Urinary bladder (tissue), 4 donors: Measurements from ENCODE around the gene THOC3. TPM values are rescaled to one million over a fixed set of nuclear protein-coding genes. Genes with fewer than 3 reads are reported as not detected.
"Not testable (repeated sequence)": the region's sequence is repeated elsewhere in the genome, so short reads cannot be mapped to it uniquely, and the experiment has no call there.

Source experiments
- DNase-seq: peaks from one replicate; pipeline ENCODE4 v3.0.0-alpha.2; 2015; ENCODE audit errors: extremely low spot score
- H3K27ac ChIP-seq: one replicate; pipeline ENCODE4 v1.5.1; 2013; ENCODE audit warnings: low read depth, mild to moderate bottlenecking, moderate library complexity
- H3K36me3 ChIP-seq: one replicate; pipeline ENCODE4 v1.6.1; 2013; ENCODE audit warnings: mild to moderate bottlenecking, moderate library complexity; ENCODE audit not compliant: insufficient read depth
- H3K4me1 ChIP-seq: one replicate; pipeline ENCODE4 v1.6.1; 2013; ENCODE audit warnings: mild to moderate bottlenecking, moderate library complexity; ENCODE audit not compliant: insufficient read depth
- H3K4me3 ChIP-seq: one replicate; pipeline ENCODE4 v1.5.1; 2013; ENCODE audit warnings: low read depth, low read length
- WGBS: extraction: QIAGEN DNeasy Blood & Tissue Kit; methylation state at CpG from one replicate; pipeline ENCODE4 v1.1.7; 2013; 5-methylcytosine and 5-hydroxymethylcytosine counted together
- polyA plus RNA-seq: library from polyadenylated mRNA; stranded (reverse); fragments of 200-250 nt; gene quantifications from one replicate; pipeline ENCODE4 v1.2.3, GENCODE V29; 2013
- total RNA-seq: library from RNA; depleted of rRNA; stranded (reverse); fragments of >200 nt; gene quantifications from one replicate; pipeline ENCODE4 v1.2.3, GENCODE V29; 2014
- donor health status: healthy with polysubstance abuse.
- donor health status: healthy.

Gene THOC3
- total RNA-seq (28.3 TPM), polyA plus RNA-seq (34.3 TPM)

DNA sequence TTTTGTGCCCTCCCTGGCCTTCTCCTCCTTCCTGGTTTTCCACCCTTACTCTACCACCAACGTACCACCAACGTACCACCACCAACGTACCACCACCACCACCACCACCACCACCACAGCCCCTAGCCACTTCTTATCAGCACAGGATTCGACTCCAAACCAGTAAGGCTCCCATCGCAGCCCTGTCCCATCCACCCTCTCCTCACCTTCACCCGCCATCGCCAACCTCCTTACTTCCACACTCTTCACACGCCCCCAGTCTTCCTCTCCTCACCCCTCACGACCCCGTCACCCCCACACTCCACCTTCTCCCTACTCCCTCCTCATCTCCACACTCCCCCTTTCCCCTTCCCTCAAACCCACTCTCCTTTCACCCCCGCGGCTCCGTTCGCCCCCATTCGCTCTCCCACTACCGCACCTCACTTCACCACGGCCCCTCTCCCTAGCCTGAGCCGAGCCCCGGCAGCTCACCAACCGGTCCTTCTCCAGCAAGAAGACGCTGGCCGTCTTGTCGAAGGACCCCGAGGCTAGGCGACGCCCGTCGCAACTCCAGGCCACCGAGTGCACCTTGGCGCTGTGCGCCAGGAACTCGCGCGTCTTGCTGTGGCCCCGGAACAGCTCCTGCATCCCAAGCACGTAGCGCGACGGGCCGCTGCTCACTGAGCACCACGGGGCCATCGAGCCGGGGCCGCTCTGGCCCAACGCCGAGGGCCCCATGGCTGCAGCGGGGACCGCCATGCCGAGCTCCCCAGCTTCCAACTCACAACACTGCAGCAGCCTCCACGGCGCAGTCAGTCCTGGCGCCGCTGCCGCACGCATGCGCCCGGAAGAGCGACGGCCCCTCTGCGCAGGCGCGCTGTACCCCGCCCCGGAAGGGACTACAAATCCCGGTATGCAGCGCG is at the start of gene THOC3:
Gene THOC3 (minus strand): TSS at position 845 of the 902 bp plus-strand sequence. CDS start 107 bp downstream, at position 738.
- H3K27ac ChIP-seq, H3K4me1 ChIP-seq, H3K36me3 ChIP-seq: not testable (repeated sequence)
- DNase-seq = peak; percentile 21
- under 1% methylated on average over 54 of the region's 67 CpGs for WGBS
- H3K4me3 ChIP-seq = peak within 1 kb of the TSS; percentile 67

DNA sequence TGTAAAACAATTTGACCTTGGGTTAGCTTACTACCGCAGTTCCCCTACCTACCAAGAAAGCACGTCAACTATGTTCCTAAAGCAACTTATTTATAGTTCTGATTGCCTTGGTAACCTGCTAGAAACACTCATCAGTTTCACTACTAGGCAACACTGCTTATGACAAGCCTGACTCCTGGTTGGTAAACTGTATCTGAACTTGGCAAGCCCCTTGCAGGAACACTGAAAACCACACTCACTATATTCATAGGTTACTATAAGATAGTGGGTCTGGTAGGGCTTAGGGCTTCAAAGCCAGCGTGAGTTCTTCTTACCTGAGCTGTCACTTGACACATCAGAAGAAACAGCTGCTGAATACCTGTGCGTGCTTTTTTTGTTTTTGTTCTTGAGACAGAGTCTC is 49.2 kb upstream of the THOC3 start:
- no CpG with 5 or more reads among the region's 4 CpGs for WGBS
- H3K4me1 ChIP-seq, H3K36me3 ChIP-seq, H3K4me3 ChIP-seq, DNase-seq, H3K27ac ChIP-seq: not testable (repeated sequence)

DNA sequence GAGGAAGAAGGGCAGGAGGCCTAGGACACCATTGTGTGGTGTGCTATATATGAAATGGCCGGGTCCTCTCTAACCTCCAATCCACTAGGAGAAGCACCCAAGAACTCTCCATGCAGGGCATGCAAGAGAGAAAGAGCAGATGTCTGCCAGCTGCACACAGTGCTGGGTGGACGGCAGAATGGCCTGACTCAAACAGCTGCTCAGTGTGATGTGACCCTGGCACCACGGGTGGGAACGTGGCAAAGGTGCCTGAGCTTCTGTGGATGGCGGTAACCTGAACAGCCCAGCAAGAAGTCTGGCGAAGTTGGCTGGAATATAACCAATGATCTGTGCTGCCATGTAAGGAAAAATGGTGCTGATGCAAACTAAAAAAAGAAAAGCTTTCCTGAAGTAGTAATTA is 46.2 kb upstream of the THOC3 start:
- H3K4me3 ChIP-seq, DNase-seq, H3K27ac ChIP-seq, H3K4me1 ChIP-seq, H3K36me3 ChIP-seq: not testable (repeated sequence)
- 76% methylated on average over 5 of the region's 6 CpGs for WGBS

- H3K27ac ChIP-seq, H3K4me1 ChIP-seq, H3K36me3 ChIP-seq, DNase-seq, H3K4me3 ChIP-seq: not testable (repeated sequence)
- WGBS = 50% methylated on average over 4 of the region's 4 CpGs
These were observed 43.0 kb upstream of the THOC3 start for GRCh38 chr5:176011088-176011487.

DNA sequence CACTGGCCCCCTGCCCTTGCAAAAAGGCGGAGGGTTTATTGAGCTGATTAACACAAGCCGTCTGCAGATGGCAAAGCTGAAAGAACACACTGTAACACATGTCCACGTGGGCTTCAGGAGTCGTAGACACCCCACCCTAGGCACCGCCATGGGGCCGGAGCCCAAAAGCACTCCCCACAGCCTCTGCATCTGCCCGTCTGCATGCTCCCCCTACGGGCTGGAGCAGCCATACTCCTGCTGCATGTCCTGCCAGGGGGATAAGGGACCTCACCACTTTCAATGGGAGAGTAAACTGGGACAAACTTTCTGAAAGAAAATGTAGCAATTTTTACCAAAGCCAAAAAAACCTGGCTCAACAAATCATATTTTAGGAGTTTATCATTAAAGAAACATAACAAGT is 42.1 kb upstream of the THOC3 start:
- WGBS = 75% methylated on average over 7 of the region's 8 CpGs
- DNase-seq, H3K4me1 ChIP-seq, H3K4me3 ChIP-seq, H3K36me3 ChIP-seq, H3K27ac ChIP-seq: not testable (repeated sequence)

- H3K36me3 ChIP-seq, H3K4me1 ChIP-seq, H3K27ac ChIP-seq, H3K4me3 ChIP-seq, DNase-seq: not testable (repeated sequence)
- 66% methylated on average over 2 of the region's 4 CpGs for WGBS
These were observed 39.1 kb upstream of the THOC3 start for GRCh38 chr5:176007220-176007619.

DNA sequence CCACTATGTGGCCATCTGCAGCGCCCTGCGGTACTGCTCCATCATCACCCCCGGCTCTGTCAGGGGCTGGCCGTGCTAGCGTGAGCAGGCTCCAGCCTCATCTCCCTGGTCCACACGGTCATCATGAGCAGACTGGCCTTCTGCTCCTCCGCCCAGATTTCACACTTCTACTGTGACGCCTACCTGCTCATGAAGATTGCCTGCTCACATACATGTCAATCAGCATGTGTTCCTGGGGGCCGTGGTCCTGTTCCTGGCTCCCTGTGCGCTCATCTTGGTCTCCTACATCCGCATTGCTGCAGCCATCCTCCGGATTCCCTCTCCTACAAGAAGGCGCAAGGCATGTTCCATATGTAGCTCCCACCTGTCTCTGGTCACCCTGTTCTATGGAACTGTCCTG is 38.7 kb upstream of the THOC3 start:
- not testable (repeated sequence) for H3K27ac ChIP-seq, DNase-seq, H3K36me3 ChIP-seq, H3K4me1 ChIP-seq, H3K4me3 ChIP-seq
- WGBS = 92% methylated on average over 13 of the region's 13 CpGs

- H3K27ac ChIP-seq, H3K4me3 ChIP-seq, DNase-seq, H3K36me3 ChIP-seq, H3K4me1 ChIP-seq: not testable (repeated sequence)
- 29% methylated on average over 3 of the region's 6 CpGs for WGBS
These were observed 29.9 kb upstream of the THOC3 start for GRCh38 chr5:175997979-175998378.

- not testable (repeated sequence) for DNase-seq
- 96% methylated on average over 1 of the region's 4 CpGs for WGBS
These were observed 29.4 kb upstream of the THOC3 start for GRCh38 chr5:175997495-175997894.

DNA sequence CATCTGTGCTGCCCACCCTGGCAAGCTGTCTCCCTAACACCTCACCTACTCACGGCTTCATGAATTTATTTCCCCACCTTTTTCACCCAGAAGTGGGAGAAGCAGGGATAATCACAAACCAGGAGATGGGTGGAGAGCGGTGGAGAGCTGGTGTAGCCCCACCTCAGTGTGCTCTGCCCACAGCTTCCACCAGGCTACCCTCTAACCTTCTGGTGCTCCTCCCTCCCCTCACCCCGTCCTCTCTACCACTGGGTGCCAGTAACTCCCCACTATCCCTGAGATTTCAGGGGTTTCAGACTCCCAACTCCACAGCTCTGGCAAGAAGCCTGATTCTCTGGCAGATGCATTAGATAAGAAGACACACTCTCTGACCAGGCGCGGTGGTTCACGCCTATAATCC is 28.7 kb upstream of the THOC3 start:
- not testable (repeated sequence) for DNase-seq, H3K4me1 ChIP-seq, H3K27ac ChIP-seq, H3K4me3 ChIP-seq, H3K36me3 ChIP-seq
- WGBS = no CpG with 5 or more reads among the region's 6 CpGs

More at GRCh38 chr5:175997495-175997894, 29.4 kb upstream of the THOC3 start:
- H3K36me3 ChIP-seq, H3K4me1 ChIP-seq, H3K4me3 ChIP-seq, H3K27ac ChIP-seq: not testable (repeated sequence)

DNA sequence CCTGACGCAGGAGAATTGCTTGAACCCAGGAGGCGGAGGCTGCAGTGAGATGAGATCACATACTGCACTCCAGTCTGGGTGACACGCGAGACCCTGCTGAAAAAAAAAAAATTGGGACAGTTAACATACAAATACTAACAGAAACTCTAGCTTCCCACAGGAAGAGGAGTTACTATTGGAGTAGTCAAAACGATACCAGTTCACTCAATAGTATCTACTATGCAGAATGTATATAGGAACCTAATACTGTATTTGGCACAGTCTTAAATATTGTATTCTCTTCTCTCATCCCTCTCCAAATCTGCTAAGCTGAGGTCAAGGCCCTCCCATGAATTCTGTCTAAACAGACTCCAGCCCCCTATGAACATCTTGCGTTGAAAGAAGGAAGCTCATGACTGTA is 27.4 kb upstream of the THOC3 start:
- WGBS = no CpG with 5 or more reads among the region's 6 CpGs
- H3K27ac ChIP-seq, DNase-seq, H3K36me3 ChIP-seq, H3K4me1 ChIP-seq, H3K4me3 ChIP-seq: not testable (repeated sequence)

DNA sequence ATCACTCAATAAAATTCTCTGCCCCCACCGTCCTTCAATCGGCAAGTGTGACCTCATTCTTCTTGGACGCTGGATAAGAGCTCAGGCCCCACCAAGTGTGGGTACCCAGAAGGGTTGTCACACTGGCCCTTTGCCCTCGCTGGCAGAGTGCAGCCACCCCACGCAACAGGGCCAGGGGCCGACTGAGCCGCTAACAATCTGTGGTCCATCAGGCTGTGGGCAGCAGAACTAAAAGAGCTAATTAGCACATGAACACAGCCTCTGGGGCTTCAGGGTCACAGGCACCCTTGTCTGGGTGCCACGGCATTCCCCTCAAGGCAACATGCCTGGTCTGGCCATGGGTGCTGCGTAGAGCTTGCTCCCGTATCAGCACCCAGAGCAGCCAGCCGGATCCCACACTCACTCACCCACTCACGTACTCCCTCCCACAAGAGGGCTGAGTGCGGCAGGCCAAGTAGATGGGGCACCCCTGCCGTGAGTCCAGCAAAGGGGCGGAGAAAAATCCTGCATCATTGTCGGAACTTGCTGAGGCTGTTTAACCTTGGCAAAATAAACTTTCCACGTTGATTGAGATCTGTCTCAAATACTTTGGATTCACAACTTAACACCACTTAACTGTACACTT is 11.4 kb upstream of the THOC3 start:
- DNase-seq, H3K4me1 ChIP-seq, H3K36me3 ChIP-seq, H3K4me3 ChIP-seq, H3K27ac ChIP-seq: not testable (repeated sequence)
- WGBS = 78% methylated on average over 6 of the region's 17 CpGs

- DNase-seq, H3K4me1 ChIP-seq, H3K27ac ChIP-seq, H3K4me3 ChIP-seq, H3K36me3 ChIP-seq: not testable (repeated sequence)
- WGBS = 5% methylated on average over 4 of the region's 6 CpGs
These were observed 266 bp upstream of the THOC3 start for GRCh38 chr5:175968381-175968780.

GRCh38 chr5:175962329-175962728 is 5.8 kb downstream of the THOC3 start:
- WGBS = 88% methylated on average over 4 of the region's 8 CpGs
- not testable (repeated sequence) for H3K27ac ChIP-seq, DNase-seq

More at GRCh38 chr5:175962329-175962728, 5.8 kb downstream of the THOC3 start:
- H3K4me3 ChIP-seq, H3K36me3 ChIP-seq, H3K4me1 ChIP-seq: not testable (repeated sequence)
